GM10266 (cell line): ENCODE measurements around the gene SNAPIN.
"Not testable (repeated sequence)": the region's sequence is repeated elsewhere in the genome, so short reads cannot be mapped to it uniquely, and the experiment has no call there.

ENCODE experiments used
- DNase-seq: peaks from one replicate; pipeline ENCODE4 v3.0.0; 2012; ENCODE audit errors: extremely low spot score
- CTCF ChIP-seq: IDR thresholded peaks from 2 replicates; pipeline ENCODE4 v1.5.1; 2012; ENCODE audit warnings: mild to moderate bottlenecking, low read depth; ENCODE audit not compliant: control insufficient read depth, insufficient read depth; ENCODE audit errors: missing control alignments

SNAPIN gene

GRCh38 chr1:153670859-153671627, 12.5 kb downstream of the SNAPIN start, which contains the start of gene ILF2:
Gene ILF2 (minus strand): TSS chr1:153670993. CDS start chr1:153670922, 71 bp downstream.
- peak; percentile 97 for DNase-seq
- TF ChIP-seq CTCF = peak; percentile 40

GRCh38 chr1:153671628-153672353, 13.3 kb downstream of the SNAPIN start:
- not testable (repeated sequence) for DNase-seq

- DNase-seq = no peak
- no peak for TF ChIP-seq CTCF
Observed at GRCh38 chr1:153673511-153673910, 15.0 kb downstream of the SNAPIN start.

- TF ChIP-seq CTCF = peak; percentile 92
- DNase-seq = peak; percentile 82
Observed at GRCh38 chr1:153677718-153678518, 19.4 kb downstream of the SNAPIN start.

GRCh38 chr1:153678519-153679336, 20.2 kb downstream of the SNAPIN start, which contains the start of gene NPR1:
Gene NPR1 (plus strand): TSS chr1:153678688. CDS start chr1:153679109, 421 bp downstream.
- TF ChIP-seq CTCF = peak; percentile 1
- DNase-seq = peak; percentile 59

GRCh38 chr1:153679337-153680119, 21.0 kb downstream of the SNAPIN start:
- TF ChIP-seq CTCF = no peak
- no peak for DNase-seq
